LNCAP (cell line): ENCODE data around the gene CENPT.

Experiments used
- CTCF ChIP-seq: fragments of 450-650 bp; IDR thresholded peaks from 2 replicates; pipeline ENCODE4 v1.5.1; 2017; ENCODE audit warnings: mild to moderate bottlenecking

CENPT gene

GRCh38 chr16:67885976-67886375 lies 38.5 kb upstream of the CENPT start:
- TF ChIP-seq CTCF: no peak

- TF ChIP-seq CTCF: no peak
Measured at GRCh38 chr16:67885545-67885944, 38.1 kb upstream of the CENPT start.

GRCh38 chr16:67884684-67885083 lies 37.2 kb upstream of the CENPT start, which contains the start of gene NRN1L:
Gene NRN1L, plus strand, starts transcription at chr16:67884885. Its CDS starts 19 bp downstream, at chr16:67884904.
- TF ChIP-seq CTCF: no peak

- peak; percentile 94 for TF ChIP-seq CTCF
Measured at GRCh38 chr16:67883872-67884261, 36.4 kb upstream of the CENPT start.

- no peak for TF ChIP-seq CTCF
Measured at GRCh38 chr16:67883146-67883871, 35.8 kb upstream of the CENPT start.

GRCh38 chr16:67882374-67883145 lies 35.1 kb upstream of the CENPT start:
- TF ChIP-seq CTCF: no peak

GRCh38 chr16:67881621-67882161 lies 34.2 kb upstream of the CENPT start:
- no peak for TF ChIP-seq CTCF
